NCI-H1092 treated with DMSO at 0.1 percent for 48 hours (cell line): Measurements from ENCODE around the gene AGER.

Experiments used
- DNase-seq: peaks from one replicate; lab custom pipeline; 2025; lab: John Stamatoyannopoulos, UW

AGER gene

GRCh38 chr6:32168807-32169591, 15.1 kb downstream of the AGER start:
- DNase-seq = no peak

- no peak for DNase-seq
These were observed 15.7 kb downstream of the AGER start for GRCh38 chr6:32168350-32168749.

GRCh38 chr6:32167761-32168262, 16.2 kb downstream of the AGER start:
- no peak for DNase-seq

- no peak for DNase-seq
These were observed 16.8 kb downstream of the AGER start for GRCh38 chr6:32167154-32167760.

DNA sequence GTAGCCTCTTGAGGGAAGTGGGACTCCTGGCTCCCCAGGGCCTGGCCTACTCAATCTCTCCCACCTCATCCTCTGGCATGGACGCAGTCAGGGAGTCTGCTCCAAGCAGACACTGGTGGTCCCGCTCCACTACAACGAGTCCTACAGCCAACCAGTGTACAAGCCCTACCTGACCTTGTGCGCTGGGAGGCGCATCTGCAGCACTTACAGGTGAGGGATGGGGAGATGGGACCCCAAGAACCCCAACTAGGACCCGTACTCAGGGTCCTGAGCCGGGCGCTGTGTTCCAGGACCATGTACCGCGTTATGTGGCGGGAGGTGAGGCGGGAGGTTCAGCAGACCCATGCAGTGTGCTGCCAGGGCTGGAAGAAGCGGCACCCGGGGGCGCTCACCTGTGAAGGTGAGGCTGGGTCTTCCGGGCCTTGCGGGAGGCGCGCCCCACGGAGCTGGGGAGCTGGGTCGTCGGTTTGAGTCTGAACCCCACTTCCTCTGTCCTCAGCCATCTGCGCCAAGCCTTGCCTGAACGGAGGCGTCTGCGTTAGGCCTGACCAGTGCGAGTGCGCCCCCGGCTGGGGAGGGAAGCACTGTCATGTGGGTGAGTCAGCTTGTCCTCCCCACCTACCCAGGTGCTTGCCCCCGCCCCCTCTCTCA, 17.5 kb downstream of the AGER start:
- DNase-seq = no peak

- no peak for DNase-seq
These were observed 19.8 kb downstream of the AGER start, which contains the start of gene EGFL8 for GRCh38 chr6:32164295-32164694. EGFL8 (plus strand) TSS chr6:32164595; CDS start chr6:32166166, 1,571 bp downstream.

GRCh38 chr6:32163559-32164258, 20.3 kb downstream of the AGER start:
- DNase-seq = no peak

- DNase-seq = no peak
These were observed 26.0 kb downstream of the AGER start for GRCh38 chr6:32158052-32158451.

DNA sequence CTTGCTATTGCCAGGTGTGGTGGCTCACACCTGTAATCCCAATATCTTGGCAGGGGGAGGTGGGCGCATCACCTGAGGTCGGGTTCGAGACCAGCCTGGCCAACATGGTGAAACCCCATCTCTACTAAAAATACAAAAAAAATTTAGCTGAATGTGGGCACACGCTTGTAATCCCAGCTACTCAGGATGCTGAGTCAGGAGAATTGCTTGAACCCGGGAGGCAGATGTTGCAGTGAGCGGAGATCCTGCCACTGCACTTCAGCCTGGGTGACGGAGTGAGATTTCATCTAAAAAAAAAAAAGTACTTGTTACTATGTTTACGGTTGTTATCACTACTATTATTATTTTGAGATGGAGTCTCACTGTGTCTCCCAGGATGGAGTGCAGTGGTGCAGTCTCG, 27.2 kb downstream of the AGER start:
- DNase-seq = no peak

DNA sequence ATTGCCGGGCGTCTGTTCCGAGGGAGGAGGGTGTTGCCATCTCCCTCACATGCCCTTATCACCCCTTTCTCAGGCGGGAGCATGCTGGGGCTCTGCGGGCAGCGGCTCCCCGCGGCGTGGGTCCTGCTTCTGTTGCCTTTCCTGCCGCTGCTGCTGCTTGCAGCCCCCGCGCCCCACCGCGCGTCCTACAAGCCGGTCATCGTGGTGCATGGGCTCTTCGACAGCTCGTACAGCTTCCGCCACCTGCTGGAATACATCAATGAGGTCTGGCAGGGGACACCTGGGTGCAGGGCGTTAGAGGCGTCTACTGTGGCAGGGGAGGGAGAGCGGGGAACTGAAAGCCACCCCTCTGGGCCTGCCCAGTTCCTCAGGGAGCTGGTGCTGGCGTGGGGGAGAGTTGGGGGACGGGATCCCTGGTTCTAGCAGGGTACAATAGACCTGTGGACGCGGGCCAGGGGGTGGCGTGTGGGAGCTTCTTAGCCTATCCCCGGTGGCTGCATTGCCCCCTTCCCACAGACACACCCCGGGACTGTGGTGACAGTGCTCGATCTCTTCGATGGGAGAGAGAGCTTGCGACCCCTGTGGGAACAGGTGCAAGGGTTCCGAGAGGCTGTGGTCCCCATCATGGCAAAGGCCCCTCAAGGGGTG, 29.4 kb downstream of the AGER start:
- peak; percentile 53 for DNase-seq

DNA sequence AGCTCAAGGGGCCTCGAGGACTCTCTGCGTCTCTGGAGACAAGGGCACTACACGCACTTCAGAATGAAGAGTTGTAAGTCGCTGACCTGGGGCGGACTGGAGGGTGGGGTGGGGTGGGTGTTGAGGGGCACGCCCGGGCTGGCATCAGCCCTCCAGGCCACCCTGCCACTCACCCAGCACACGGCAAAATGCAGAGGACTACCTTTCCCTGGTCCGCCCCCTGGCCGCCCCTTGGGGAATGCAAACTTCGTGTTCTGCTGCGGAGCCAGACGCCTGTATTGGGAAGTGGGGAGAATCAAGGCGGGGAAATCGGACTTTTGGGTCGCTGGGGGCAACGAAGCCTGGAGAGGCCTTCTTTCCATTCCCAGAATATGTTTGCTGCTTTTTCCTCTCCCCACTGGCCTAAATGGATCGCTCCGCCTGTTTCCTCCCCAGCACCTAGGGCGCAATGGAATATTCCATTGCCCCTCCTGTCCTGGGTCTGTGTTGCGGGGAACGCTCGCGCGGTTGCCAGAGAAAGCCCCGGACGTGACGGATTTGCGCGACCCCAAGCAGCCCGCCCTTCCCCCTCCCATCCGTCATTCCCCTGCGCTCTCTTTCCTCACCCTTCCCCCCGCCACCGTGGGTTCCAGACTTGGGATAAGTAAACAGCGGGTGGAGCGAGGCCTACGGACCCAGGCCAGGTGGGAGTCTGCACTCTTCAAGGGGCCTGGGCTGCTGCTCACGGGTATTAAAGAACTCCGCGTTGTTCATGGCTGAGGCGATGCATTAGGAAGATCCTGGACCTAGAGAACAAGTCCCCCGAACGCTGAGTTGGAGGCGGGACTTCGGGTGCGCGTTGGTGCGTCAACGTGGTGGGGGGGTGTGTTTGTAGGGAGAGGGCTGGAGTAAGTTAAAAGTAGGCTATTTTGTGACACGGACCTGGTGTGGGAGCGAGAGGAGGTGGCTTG, 30.2 kb downstream of the AGER start, which contains the start of gene PPT2:
Gene PPT2 (plus strand): TSS at position 578 of the 950 bp plus-strand sequence. CDS start 454 bp downstream, outside the sequence.
- peak; percentile 54 for DNase-seq

DNA sequence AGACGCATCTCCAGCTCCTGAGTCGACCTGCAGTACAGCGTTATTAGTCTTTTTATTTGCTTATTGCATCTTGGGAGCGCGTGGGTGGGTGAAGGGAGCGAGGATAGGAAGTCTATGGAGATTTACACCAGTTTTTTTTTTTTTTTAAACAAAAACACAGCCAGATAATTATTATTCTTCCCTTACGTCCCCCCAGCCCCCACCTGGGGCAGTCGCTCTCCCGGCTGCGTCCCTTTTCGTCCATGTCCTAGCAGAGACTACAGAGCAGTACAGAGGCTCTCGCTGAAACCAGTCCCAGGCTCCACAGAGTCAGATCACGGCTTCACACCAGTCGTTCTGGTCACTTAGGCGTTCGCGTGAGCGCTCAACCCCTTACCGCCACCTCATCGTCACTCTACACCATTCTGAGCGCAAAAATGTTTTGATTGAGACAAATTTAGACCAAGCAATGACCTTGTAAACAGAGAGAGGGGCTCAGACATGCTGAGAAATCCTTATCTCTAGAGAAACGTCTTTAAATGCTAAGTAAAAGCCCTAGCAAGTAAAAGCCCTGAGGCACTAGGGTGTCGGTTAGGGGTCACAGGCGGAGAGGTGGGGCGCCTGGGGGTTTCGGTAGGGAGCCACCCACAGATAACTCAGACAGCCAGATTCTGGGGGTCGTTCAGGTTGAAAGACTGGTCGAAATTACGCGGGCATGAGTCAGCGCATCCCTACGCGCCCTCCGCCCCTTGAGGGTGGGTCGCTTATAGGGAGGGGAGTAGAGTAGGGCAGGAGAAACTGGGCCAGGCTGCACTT, 31.1 kb downstream of the AGER start:
- no peak for DNase-seq

DNA sequence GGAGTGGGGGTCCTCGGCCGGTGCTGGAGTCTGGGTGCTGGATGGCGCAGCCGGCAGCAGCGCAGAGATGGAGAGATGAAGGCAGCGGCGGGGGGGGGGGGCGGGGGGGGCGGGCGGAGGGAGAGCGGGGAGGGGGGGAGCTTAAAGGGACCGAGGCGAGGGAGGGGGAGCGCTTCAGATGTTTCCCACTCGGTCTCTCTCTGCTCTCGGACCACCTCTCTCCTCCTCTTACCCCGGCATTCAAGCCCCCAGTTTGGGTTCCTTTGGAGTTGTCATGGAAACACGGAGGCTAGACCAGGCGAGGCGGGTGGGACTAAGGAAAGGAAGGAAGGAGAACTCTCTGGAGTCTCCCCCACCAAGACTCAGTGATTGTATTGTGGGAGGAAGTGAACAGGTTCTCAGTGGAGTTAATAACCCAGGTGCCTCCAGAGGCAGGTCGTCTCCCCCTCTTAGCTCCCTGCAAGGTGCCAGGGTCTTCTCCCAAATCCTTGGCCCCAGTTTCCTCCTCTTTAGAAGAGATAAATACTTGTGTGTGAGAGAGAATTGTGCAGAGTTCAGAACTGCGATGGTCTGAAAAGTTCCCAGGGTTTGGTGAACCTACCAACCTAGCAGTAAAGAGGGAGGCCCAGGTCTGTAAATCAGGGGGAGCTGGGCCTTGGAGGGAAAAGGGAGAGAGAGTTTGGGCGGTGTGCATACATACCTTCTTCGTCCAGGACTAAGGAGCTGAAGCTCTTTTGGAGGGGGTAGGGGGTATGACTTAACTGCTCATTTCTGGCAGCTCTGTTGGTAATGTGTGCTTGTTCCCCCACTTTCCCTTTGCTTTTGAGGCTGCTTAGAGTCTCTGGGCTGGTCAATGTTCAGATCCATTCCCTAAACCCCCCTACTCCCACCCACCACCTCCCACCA, 31.9 kb downstream of the AGER start, which contains the start of gene PRRT1:
Gene PRRT1 (minus strand): TSS at position 77 of the 906 bp plus-strand sequence. CDS start 112 bp downstream, outside the sequence.
- DNase-seq = no peak

DNA sequence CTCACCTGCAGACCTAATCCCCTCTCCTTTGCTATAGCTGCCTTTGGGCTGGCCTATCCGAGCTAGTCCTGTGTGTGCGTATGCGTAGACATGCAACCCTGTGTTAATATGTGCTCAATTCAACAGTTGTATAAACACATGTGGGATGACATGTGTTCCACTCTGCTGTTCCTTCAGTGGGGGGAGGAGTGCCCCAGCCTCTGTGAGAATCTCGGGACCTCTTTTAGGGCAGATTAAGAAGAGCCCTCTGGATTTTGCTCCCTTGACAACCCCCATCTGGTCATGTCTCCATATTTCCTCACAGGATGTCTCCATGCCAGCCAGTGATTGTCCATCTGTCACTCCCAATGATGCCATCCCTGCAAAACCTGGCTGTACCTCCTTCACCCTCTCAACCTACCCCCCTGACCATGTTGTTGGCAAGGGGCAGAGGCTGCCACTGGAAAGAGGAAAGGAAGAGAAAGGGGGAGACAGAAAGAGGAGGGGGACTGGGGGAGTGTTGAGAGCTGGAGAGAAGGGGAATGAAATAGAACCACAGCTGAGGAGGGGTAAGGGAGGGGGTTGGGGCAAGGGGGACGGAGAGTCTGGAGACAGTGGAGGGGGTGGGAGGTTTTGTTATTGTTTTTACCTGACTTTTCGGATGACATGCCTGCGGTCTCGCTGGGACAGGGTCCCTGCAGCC, 32.7 kb downstream of the AGER start:
- no peak for DNase-seq

- no peak for DNase-seq
These were observed 33.9 kb downstream of the AGER start for GRCh38 chr6:32149932-32150870.

- no peak for DNase-seq
These were observed 34.8 kb downstream of the AGER start for GRCh38 chr6:32149092-32149755.
